Fibroblast of the aortic adventitia (primary cell): ENCODE results near the gene SLC39A3. TPM values are rescaled to one million over a fixed set of nuclear protein-coding genes. Genes with fewer than 3 reads are reported as not detected.

Experiments
- DNase-seq: peaks from one replicate; pipeline ENCODE4 v3.0.0-alpha.2; 2010; ENCODE audit warnings: low read depth
- H3K4me3 ChIP-seq: 2 replicates; pipeline ENCODE4 v1.5.1; 2011; ENCODE audit warnings: low read depth, mild to moderate bottlenecking, control low read depth, low read length, moderate library complexity
- CTCF ChIP-seq: IDR thresholded peaks from 2 replicates; pipeline ENCODE4 v1.5.1; 2011; ENCODE audit warnings: mild to moderate bottlenecking, low read length, control low read depth, inconsistent platforms; ENCODE audit not compliant: insufficient read depth
- total RNA-seq: library from RNA; depleted of rRNA; stranded (reverse); fragments of >200 nt; gene quantifications from 2 replicates; pipeline ENCODE4 v1.2.3, GENCODE V29; 2012; ENCODE audit warnings: low replicate concordance

The SLC39A3 gene
- total RNA-seq: 28.4 and 47.8 TPM in 2 replicates

- TF ChIP-seq CTCF: peak; percentile 53
- H3K4me3 ChIP-seq: peak within 1 kb of the TSS; percentile 97
- peak; percentile 99 for DNase-seq
These were observed at the start of gene SLC39A3 for GRCh38 chr19:2739602-2740313. Gene SLC39A3 (minus strand): TSS chr19:2740017. CDS start chr19:2737257, 2,760 bp downstream.

GRCh38 chr19:2788237-2788636 is 48.4 kb upstream of the SLC39A3 start:
- DNase-seq: no peak

DNA sequence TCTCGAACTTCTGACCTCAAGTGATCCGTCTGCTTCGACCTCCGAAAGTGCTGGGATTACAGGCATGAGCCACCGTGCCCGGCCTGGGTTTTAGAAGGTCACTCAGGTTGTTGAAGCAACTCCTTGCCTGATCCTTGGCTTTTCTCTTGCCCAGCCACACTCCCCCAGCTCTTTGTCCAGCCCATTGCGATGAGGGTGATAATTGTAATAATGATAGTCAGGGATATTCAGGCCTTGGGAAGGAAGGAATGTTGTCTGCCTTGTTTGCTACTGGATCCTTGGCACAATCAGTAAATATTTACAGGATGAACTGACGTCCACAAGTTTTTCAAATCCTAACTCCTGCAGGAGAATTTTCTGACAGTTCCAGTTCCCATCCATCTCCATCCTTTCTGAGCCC is 47.3 kb upstream of the SLC39A3 start:
- no peak overlapping the region for H3K4me3 ChIP-seq
- DNase-seq: no peak
- TF ChIP-seq CTCF: no peak

More at GRCh38 chr19:2788237-2788636, 48.4 kb upstream of the SLC39A3 start:
- no peak for TF ChIP-seq CTCF
- H3K4me3 ChIP-seq: no peak overlapping the region

DNA sequence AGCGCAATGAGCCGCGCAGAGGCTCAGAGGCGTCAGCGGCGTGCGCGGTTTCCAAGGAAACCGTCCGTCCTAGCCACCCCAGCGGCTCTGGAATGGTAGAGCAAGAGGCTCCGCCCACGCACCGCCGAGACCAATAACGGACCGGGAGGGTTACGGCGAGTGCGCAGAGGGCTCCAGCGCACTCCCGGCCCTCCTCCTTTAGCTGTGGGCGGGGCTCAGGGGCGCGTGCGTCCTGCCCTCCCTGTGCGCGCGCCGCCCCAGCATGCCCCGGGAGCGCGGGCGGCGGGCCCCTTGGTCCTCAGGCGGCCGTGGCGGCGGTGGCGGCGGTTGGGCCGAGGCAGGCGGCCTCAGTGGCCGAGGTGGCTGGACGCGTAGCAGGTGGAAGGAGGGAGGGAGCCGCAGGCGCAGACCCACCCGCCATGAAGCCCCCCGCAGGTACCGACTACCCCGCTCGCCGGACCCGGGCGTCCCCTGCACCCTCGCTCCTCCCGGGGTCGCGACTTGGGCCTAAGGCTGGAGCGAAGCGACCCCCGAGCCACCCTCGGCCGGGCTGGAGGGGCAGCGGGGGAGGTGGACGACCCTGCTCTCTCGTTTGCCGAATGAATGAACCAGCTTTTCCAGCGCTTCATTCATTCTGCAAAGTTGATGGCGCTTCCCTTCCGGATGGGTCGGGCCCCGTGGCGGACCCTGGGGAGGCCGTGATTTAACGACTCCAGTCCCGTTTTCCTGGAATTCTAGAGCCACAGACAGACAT is 45.6 kb upstream of the SLC39A3 start, which contains the start of gene THOP1:
THOP1 (plus strand) TSS at position 260 of the 754 bp plus-strand sequence; CDS start at position 420, 160 bp downstream.
- peak; percentile 97 for DNase-seq
- peak within 1 kb of the TSS; percentile 85 for H3K4me3 ChIP-seq
- no peak for TF ChIP-seq CTCF

GRCh38 chr19:2783781-2784145 is 43.9 kb upstream of the SLC39A3 start:
- H3K4me3 ChIP-seq: peak overlapping the region; percentile 58
- DNase-seq: no peak
- no peak for TF ChIP-seq CTCF

DNA sequence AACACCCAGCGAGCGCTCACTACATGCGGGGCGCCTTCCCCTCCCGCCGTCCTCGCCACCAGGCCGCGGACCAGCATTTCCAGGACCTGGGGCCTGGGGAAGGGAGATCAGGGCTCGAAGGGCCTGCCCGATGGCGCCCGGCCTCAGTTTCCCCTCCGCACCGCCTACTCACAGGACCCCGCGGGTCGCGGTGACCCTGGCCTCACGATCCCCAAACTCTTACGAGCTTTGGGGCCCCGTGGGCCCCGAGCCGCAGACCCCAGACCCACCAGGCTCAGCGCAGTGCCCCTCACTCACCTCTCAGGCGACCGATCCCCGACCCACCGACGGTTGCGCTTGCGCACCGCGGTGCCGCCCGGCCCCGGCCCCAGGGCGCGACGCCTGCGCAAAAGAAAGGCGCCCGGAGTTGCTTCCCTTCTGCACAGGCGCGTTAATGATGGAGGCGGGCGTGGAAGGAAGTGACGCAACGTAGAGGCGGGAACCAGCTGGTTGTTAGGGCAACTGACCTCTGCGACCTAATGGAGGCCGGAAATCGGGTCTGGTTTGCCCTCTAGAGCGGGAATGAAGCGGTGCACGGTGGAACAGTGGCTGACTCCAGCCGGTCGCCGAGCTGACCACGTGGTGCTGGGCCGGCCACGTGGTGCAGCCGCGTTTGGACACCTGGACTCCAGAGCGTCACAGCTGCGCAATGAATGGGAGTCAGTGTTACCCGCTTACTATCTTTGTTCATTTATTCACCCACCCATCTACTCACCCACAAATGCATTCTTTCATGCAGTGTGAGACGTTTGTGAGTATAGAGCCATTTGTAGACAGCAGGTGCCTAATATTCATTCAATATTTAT is 43.3 kb upstream of the SLC39A3 start, which contains the start of gene SGTA:
SGTA (minus strand) TSS at position 338 of the 845 bp plus-strand sequence. CDS start 14,205 bp downstream, outside the sequence.
- TF ChIP-seq CTCF: peak; percentile 55
- peak within 1 kb of the TSS; percentile 79 for H3K4me3 ChIP-seq
- peak; percentile 99 for DNase-seq
